ENCODE measurements around the gene MORC3.

The MORC3 gene

DNA sequence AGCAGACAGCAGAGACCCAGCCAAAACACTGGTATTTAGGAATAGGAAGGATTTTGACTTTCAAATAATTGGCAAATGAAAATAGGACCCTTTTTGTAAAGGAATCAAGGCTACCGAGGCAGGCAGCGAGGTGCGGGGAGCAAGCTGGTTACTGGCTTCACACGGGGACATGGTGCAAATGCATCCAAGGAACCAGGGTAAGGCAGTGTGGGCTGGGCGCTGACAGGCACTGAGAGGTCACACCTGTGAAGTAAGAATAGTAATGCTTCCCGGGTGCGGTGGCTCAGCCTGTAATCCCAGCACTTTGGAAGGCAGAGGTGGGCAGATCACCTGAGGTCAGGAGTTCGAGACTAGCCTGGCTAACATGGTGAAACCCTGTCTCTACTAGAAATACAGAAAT lies 80.7 kb downstream of the MORC3 start:
- TF ChIP-seq, protein P1, sequence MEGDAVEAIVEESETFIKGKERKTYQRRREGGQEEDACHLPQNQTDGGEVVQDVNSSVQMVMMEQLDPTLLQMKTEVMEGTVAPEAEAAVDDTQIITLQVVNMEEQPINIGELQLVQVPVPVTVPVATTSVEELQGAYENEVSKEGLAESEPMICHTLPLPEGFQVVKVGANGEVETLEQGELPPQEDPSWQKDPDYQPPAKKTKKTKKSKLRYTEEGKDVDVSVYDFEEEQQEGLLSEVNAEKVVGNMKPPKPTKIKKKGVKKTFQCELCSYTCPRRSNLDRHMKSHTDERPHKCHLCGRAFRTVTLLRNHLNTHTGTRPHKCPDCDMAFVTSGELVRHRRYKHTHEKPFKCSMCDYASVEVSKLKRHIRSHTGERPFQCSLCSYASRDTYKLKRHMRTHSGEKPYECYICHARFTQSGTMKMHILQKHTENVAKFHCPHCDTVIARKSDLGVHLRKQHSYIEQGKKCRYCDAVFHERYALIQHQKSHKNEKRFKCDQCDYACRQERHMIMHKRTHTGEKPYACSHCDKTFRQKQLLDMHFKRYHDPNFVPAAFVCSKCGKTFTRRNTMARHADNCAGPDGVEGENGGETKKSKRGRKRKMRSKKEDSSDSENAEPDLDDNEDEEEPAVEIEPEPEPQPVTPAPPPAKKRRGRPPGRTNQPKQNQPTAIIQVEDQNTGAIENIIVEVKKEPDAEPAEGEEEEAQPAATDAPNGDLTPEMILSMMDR (IDR thresholded peaks at IDR 0.05; ENCODE audit: insufficient read depth, low read depth, low read length, missing control alignments), result no peak
- no peak for DNase-seq (ENCODE audit: low read depth)

GRCh38 chr21:36402339-36402738 lies 82.3 kb downstream of the MORC3 start:
- no peak for DNase-seq (ENCODE audit: low read depth)
- no peak overlapping the region for H3K4me3 ChIP-seq (ENCODE audit: low read length)
- TF ChIP-seq, protein P1 (IDR thresholded peaks at IDR 0.05; ENCODE audit: insufficient read depth, low read depth, low read length, missing control alignments), result no peak

More for the DNA sequence above, 80.7 kb downstream of the MORC3 start:
- H3K4me3 ChIP-seq (ENCODE audit: low read length), result no peak overlapping the region

- DNase-seq (ENCODE audit: low read depth), result no peak
- TF ChIP-seq, protein P1 (IDR thresholded peaks at IDR 0.05; ENCODE audit: insufficient read depth, low read depth, low read length, missing control alignments), result no peak
These were observed 83.7 kb downstream of the MORC3 start for GRCh38 chr21:36403713-36404112.

GRCh38 chr21:36408568-36408967 lies 88.6 kb downstream of the MORC3 start:
- no peak for DNase-seq (ENCODE audit: low read depth)
- TF ChIP-seq, protein P1 (IDR thresholded peaks at IDR 0.05; ENCODE audit: insufficient read depth, low read depth, low read length, missing control alignments), result no peak
- H3K4me3 ChIP-seq (ENCODE audit: low read length), result no peak overlapping the region

More at GRCh38 chr21:36403713-36404112, 83.7 kb downstream of the MORC3 start:
- no peak overlapping the region for H3K4me3 ChIP-seq (ENCODE audit: low read length)

GRCh38 chr21:36411301-36411700 lies 91.3 kb downstream of the MORC3 start:
- no peak overlapping the region for H3K4me3 ChIP-seq (ENCODE audit: low read length)
- no peak for DNase-seq (ENCODE audit: low read depth)
- TF ChIP-seq, protein P1 (IDR thresholded peaks at IDR 0.05; ENCODE audit: insufficient read depth, low read depth, low read length, missing control alignments), result no peak

DNA sequence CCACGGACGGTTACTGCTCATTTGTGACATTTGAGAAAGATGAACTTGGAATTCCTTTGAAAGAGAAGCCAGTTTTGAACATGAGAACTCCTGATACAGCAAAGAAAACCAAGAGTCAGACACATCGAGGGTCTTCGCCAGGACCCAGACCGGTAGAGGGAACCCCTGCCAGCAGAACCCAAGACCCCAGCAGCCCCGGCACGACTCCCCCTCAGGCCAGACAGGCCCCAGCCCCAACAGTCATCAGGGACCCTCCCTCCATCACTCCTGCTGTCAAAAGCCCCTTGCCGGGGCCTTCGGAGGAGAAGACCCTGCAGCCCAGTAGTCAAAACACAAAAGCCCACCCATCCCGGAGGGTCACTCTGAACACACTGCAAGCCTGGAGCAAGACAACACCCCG lies 92.9 kb downstream of the MORC3 start:
- no peak for DNase-seq (ENCODE audit: low read depth)
- H3K4me3 ChIP-seq (ENCODE audit: low read length), result no peak overlapping the region
- TF ChIP-seq, protein P1 (IDR thresholded peaks at IDR 0.05; ENCODE audit: insufficient read depth, low read depth, low read length, missing control alignments), result no peak

DNA sequence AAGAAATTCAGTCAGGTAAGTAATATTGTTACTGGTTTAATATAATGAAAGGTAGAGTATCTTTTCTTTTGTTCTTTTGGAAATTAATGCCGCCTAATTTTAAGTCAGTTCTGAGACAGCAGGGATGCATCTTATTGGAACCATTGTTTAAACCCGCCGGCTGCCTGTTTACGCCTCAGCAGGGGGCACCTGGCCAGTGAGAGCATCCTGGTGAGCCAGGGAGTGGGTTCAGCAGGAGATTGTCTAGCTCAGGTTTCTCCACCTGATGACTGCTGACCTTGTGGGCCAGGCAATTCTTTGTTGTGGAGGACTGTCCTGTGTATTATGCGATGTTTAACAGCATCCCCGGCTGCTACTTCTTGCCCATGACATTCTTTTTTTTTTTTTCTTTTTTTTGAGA lies 95.4 kb downstream of the MORC3 start:
- H3K4me3 ChIP-seq (ENCODE audit: low read length), result no peak overlapping the region
- TF ChIP-seq, protein P1 (IDR thresholded peaks at IDR 0.05; ENCODE audit: insufficient read depth, low read depth, low read length, missing control alignments), result no peak
- no peak for DNase-seq (ENCODE audit: low read depth)
